ENCODE measurements around the gene BCL2L2.

DNA sequence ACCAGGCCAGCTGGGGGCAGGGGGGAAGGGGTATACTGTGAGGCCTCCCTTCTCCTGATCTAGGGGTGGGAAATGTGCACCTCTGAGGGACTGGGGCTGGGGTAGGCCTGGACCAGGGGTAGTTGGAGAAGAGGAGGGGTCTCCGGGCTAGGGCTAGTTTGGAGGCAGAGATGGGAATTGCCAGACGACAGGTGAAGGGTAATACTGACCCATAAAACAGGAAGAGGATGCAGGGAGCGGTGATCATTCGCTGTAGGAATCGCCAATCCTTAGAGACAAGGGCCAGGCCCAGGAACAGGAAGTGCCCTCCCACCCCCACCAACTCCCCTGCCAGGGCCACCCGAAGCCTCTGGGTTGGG is 41.6 kb downstream of the BCL2L2 start:
- TF ChIP-seq, protein P1, sequence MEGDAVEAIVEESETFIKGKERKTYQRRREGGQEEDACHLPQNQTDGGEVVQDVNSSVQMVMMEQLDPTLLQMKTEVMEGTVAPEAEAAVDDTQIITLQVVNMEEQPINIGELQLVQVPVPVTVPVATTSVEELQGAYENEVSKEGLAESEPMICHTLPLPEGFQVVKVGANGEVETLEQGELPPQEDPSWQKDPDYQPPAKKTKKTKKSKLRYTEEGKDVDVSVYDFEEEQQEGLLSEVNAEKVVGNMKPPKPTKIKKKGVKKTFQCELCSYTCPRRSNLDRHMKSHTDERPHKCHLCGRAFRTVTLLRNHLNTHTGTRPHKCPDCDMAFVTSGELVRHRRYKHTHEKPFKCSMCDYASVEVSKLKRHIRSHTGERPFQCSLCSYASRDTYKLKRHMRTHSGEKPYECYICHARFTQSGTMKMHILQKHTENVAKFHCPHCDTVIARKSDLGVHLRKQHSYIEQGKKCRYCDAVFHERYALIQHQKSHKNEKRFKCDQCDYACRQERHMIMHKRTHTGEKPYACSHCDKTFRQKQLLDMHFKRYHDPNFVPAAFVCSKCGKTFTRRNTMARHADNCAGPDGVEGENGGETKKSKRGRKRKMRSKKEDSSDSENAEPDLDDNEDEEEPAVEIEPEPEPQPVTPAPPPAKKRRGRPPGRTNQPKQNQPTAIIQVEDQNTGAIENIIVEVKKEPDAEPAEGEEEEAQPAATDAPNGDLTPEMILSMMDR (IDR thresholded peaks at IDR 0.05), result no peak
- no peak for TF ChIP-seq POLR2A (IDR thresholded peaks at IDR 0.05)
